Measurements from ENCODE around the gene IVD. TPM values are rescaled to one million over a fixed set of nuclear protein-coding genes. Genes with fewer than 3 reads are reported as not detected.

The IVD gene
- total and polyA plus RNA-seq, 9 of the 15 experiments (the other 6 are each of a cell fraction or from before 2014, with no cell fraction given), result 0.15 to 4.5 (median 2.4) TPM

GRCh38 chr15:40427188-40427587 lies 21.6 kb downstream of the IVD start (continued):
- peak; percentile 83 for TF ChIP-seq TEAD4 (IDR thresholded peaks at IDR 0.05; ENCODE audit: low read length)
- TF ChIP-seq TEAD4 (CRISPR knock-in tag; IDR thresholded peaks at IDR 0.05; ENCODE audit: borderline replicate concordance), result no peak
- peak in 1 of 2 experiments; percentile 66; a peak in 2 of 4 replicates for TF ChIP-seq TRIM24 (IDR thresholded peaks at IDR 0.05)
- TF ChIP-seq RBM14 (IDR thresholded peaks at IDR 0.05; ENCODE audit: borderline replicate concordance, insufficient read depth, low read depth, low read length), result no peak
- no peak for TF ChIP-seq RBBP5 (IDR thresholded peaks at IDR 0.05; ENCODE audit: borderline replicate concordance, insufficient read depth, low read length, poor library complexity, severe bottlenecking)
- TF ChIP-seq DPF2 (IDR thresholded peaks at IDR 0.05), result peak; percentile 88
- no peak for TF ChIP-seq ZNF584 (CRISPR knock-in tag; IDR thresholded peaks at IDR 0.05; ENCODE audit: low read depth)
- peak; percentile 93 for TF ChIP-seq CXXC5 (CRISPR knock-in tag; IDR thresholded peaks at IDR 0.05)
- TF ChIP-seq NR2C2 (CRISPR knock-in tag; IDR thresholded peaks at IDR 0.05), result no peak
- no peak for TF ChIP-seq NR2C2 (tag; IDR thresholded peaks at IDR 0.05)
- TF ChIP-seq, protein P1, sequence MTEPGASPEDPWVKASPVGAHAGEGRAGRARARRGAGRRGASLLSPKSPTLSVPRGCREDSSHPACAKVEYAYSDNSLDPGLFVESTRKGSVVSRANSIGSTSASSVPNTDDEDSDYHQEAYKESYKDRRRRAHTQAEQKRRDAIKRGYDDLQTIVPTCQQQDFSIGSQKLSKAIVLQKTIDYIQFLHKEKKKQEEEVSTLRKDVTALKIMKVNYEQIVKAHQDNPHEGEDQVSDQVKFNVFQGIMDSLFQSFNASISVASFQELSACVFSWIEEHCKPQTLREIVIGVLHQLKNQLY (CRISPR knock-in tag; conservative IDR thresholded peaks at IDR 0.05), result 0 out of 4 replicates have a peak, but pooled peaks of 1 of the 2 experiments have one; percentile 32
- TF ChIP-seq, protein P2, sequence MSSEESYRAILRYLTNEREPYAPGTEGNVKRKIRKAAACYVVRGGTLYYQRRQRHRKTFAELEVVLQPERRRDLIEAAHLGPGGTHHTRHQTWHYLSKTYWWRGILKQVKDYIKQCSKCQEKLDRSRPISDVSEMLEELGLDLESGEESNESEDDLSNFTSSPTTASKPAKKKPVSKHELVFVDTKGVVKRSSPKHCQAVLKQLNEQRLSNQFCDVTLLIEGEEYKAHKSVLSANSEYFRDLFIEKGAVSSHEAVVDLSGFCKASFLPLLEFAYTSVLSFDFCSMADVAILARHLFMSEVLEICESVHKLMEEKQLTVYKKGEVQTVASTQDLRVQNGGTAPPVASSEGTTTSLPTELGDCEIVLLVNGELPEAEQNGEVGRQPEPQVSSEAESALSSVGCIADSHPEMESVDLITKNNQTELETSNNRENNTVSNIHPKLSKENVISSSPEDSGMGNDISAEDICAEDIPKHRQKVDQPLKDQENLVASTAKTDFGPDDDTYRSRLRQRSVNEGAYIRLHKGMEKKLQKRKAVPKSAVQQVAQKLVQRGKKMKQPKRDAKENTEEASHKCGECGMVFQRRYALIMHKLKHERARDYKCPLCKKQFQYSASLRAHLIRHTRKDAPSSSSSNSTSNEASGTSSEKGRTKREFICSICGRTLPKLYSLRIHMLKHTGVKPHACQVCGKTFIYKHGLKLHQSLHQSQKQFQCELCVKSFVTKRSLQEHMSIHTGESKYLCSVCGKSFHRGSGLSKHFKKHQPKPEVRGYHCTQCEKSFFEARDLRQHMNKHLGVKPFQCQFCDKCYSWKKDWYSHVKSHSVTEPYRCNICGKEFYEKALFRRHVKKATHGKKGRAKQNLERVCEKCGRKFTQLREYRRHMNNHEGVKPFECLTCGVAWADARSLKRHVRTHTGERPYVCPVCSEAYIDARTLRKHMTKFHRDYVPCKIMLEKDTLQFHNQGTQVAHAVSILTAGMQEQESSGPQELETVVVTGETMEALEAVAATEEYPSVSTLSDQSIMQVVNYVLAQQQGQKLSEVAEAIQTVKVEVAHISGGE (CRISPR knock-in tag; IDR thresholded peaks at IDR 0.05), result peak in 1 of 3 experiments; percentile 23; a peak in 1 of 6 replicates
- 0 out of 3 replicates have a peak, but pooled peaks of 1 of the 2 experiments have one; percentile 36 for TF ChIP-seq CBX3 (IDR thresholded peaks at IDR 0.05; ENCODE audit: borderline replicate concordance in 1 of 2, low read length in 2 of 2)
- TF ChIP-seq RB1 (IDR thresholded peaks at IDR 0.05; ENCODE audit: low read depth), result 0 out of 2 replicates have a peak, but pooled peaks have one; percentile 16
- TF ChIP-seq CBFA2T2 (conservative IDR thresholded peaks at IDR 0.05), result peak; percentile 88
- TF ChIP-seq MAZ (CRISPR knock-in tag; conservative IDR thresholded peaks at IDR 0.05 in 1 of 2, IDR thresholded peaks at IDR 0.05 in 1 of 2), result 0 out of 4 replicates have a peak, but pooled peaks of 1 of the 2 experiments have one; percentile 34
- peak; percentile 88; the same call in 1 of the 2 replicates for TF ChIP-seq ZBTB7A (IDR thresholded peaks at IDR 0.05; ENCODE audit: borderline replicate concordance, control insufficient read depth, low read depth, low read length)
- TF ChIP-seq POLR2AphosphoS5 (IDR thresholded peaks at IDR 0.05; ENCODE audit: control insufficient read depth, insufficient read depth, low read depth, low read length), result peak; percentile 79; the same call in 1 of the 2 replicates
- 0 out of 4 replicates have a peak, but pooled peaks of 1 of the 2 experiments have one; percentile 32 for TF ChIP-seq NONO (IDR thresholded peaks at IDR 0.05; ENCODE audit: low read depth in 2 of 2, low read length in 1 of 2)
- 0 out of 2 replicates have a peak, but pooled peaks have one; percentile 24 for TF ChIP-seq RNF2 (IDR thresholded peaks at IDR 0.05)
- TF ChIP-seq NR4A1 (CRISPR knock-in tag; IDR thresholded peaks at IDR 0.05), result no peak
- no peak for TF ChIP-seq NR4A1 (tag; IDR thresholded peaks at IDR 0.05)
- TF ChIP-seq KDM5B (IDR thresholded peaks at IDR 0.05; ENCODE audit: insufficient replicate concordance, low read depth, low read length), result no peak
- TF ChIP-seq ZNF175 (CRISPR knock-in tag; IDR thresholded peaks at IDR 0.05; ENCODE audit: low read depth), result no peak
